ENCODE data around the gene SPATA2.

Gene SPATA2

DNA sequence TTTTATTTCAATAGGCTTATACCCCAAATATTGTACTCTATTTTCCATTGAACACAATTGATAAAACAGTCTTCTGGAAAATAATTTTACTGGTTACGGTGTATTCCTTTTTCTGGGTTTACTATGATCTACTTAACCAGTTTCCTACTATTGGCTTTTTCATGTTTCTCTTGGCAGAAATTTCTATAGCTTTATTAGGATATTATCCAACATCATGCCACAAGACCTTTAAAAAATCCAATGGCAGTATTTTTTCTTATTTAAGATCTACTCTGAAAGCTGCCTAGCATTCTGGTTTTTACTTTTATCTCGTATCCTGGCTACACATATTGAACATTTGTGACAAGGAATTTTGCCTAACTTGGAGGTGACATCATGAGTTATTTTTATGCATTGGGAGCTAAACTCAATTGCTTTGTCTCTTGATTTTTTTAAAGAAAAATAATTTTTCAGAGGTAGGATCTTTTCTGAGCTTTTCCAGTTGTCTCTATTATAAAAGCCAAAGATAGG is 57.2 kb downstream of the SPATA2 start:
- DNase-seq (ENCODE audit: low read depth), result no peak

GRCh38 chr20:49856904-49857303 is 58.4 kb downstream of the SPATA2 start:
- DNase-seq (ENCODE audit: low read depth), result no peak

- DNase-seq (ENCODE audit: low read depth), result no peak
Measured at GRCh38 chr20:49854190-49854875, 61.0 kb downstream of the SPATA2 start.

GRCh38 chr20:49853640-49854039 is 61.7 kb downstream of the SPATA2 start:
- no peak for DNase-seq (ENCODE audit: low read depth)
